Measurements from ENCODE around the gene USP20.
"Not testable (repeated sequence)": the region's sequence is repeated elsewhere in the genome, so short reads cannot be mapped to it uniquely, and the experiment has no call there.

The USP20 gene

DNA sequence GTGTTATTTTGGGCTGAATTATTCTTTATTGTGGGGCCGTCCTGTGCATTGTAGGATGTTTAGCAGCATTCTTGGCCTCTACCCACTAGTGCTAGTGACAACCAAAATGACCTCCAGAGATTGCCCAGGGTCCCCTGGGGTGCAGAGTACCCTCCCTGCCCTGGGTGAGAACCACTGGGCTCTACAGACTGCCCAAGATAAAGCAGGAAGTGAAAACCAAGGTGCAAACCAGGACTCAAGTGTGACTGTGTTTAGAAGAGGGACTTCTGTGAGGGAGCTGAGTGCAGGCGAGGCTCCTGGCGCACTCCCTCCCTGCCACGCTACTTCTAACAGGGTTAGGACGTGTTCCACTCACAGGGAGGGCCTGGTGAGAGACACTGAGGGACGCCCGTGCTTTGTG, 41.6 kb downstream of the USP20 start:
- no peak for DNase-seq

DNA sequence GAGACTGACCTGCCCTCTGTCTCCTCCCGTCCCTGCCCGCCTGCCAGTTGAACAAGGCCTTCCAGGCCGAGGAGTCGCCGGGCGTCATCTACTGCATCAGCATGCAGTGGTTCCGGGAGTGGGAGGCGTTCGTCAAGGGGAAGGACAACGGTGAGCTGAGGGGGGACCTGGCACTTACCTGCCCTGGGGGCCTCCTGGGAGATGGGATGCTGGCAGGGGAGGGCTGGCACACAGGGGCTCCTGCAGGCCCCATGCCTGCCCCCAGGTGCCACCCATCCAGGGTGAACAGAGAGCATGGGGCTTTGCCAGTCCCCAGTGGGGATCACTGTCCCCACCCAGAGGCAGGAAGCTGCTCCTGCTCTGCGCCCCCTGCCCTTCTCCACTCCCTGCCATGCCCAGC, 43.0 kb downstream of the USP20 start:
- no peak for DNase-seq

DNA sequence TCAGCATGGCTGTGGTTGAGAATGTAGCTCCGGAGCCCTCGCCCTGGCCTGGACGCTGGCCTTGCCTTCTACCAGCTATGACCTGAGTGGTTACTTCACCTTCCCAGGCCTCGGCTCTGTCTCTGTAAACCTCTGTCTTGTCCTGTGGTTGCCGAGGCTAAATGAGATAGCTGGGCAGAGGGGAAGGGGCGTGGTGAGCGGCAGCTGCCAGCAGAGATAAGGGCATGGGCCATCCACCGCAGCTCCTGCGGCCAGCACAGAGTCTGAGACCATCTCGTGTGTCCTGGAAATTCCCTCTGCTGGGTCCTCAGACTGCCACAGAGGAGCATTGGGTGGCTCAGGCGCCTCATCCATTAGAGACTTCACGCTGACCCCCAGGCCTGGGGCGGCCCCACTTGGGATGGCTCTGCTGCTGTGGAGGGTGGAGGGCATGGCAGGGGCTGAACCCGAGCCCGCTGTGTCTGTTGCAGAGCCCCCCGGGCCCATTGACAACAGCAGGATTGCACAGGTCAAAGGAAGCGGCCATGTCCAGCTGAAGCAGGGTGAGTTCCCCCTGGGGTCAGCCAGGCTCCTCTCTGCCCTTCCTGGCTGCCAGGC, 43.9 kb downstream of the USP20 start:
- no peak for DNase-seq

DNA sequence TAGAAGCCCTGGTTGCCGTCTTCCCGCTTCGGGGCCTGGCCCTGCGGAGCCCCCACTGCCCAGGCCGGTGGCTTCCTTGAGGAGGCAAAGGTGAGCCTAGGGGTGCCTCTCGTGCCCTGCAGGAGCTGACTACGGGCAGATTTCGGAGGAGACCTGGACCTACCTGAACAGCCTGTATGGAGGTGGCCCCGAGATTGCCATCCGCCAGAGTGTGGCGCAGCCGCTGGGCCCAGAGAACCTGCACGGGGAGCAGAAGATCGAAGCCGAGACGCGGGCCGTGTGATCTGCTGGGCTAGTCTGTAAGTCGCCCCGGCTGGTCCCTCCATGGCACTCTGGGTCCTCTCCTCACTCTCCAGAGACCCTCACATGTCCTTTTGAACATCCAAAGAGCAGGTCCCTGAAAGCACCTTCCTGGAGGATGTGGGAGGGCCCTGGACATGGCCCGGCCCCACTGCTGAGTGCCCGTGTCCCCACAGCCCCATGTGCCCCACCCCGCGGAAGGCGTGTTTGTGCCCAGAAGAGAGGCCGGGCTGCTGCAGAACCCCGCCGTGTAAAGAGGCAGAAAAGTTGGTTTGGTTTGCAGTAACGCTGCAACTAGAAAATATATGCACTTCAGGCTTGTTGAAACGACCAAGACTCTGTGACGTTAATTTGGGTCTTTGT, 44.9 kb downstream of the USP20 start:
- no peak for DNase-seq

DNA sequence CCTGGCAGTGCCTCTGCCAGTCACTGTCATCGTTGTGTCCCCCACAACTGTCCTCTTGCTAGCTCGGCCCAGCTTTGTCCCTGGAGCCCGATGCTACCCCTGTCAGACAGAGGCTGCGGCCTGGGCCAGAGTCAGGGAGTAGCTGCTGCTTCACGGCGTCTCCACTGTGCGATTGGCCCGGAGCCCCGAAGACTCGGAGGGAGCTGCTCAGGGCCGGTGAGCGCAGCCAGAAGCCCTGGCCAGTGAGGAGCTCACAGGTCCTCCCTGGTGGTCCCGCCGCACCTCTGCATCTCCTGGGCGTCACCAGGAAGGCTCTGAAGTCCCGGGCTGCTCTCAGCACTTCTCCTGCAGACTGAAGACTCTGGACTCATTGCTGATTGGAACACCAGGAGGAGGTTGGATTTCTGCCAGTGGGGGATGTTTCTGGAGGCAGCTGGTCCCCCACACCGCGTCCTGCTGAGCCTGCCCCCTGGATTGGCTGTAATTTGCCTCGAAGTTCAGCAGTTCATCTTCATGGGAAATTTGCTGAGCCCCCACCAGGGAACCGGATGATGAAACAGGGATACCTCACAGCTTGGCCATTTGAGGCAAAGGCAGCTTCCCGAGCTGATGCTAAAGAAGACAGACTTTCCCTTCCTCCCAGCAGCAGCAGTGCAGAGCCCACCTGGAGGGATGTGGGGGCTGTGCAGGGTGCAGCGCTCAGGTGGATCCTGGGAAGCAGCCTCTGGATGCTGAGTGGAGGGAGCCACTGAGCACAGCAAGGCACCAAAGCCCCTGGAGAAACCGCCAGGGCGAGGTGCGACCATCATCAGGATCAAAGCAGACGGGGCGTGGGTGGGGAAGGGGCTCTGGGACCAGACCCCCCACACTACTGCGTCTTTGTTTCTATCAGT, 45.6 kb downstream of the USP20 start:
- no peak for DNase-seq

DNA sequence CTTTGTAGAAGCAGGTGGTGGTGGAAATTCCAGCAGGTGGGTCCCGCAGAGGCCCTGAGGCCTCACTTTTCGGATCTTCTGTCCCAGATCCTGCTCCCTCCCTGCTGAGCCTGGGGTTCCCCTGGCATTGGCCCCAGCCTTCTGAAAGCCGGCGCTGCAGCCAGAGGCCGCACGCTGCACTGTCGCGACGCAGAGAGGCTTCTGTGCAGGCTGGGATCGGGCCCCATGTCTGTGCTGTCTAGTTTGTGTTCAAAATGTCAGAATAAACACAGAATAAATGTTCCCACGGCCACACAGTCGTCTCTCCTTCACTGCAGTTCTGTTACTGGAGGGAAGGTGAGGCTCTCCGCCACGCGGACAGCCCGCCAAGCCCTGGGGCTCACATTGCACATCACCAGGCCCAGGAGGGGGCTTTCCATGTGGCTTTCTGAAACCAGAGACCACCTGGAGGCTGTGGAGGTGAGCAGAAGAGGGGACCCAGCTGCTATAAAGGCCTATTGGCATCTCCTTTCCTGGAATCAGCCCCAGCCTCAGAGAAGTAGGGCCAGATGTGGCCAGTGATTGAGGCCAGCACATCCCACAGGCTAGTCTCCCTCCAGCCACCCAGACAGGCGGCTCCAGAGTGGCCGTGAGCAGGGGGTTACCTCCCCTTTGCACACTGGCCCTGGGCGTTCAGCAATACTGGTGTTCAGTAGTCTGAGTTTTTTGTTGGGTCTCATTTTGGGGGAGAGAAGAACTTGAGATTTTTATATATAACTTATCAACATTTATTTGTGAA, 46.5 kb downstream of the USP20 start:
- DNase-seq: no peak

DNA sequence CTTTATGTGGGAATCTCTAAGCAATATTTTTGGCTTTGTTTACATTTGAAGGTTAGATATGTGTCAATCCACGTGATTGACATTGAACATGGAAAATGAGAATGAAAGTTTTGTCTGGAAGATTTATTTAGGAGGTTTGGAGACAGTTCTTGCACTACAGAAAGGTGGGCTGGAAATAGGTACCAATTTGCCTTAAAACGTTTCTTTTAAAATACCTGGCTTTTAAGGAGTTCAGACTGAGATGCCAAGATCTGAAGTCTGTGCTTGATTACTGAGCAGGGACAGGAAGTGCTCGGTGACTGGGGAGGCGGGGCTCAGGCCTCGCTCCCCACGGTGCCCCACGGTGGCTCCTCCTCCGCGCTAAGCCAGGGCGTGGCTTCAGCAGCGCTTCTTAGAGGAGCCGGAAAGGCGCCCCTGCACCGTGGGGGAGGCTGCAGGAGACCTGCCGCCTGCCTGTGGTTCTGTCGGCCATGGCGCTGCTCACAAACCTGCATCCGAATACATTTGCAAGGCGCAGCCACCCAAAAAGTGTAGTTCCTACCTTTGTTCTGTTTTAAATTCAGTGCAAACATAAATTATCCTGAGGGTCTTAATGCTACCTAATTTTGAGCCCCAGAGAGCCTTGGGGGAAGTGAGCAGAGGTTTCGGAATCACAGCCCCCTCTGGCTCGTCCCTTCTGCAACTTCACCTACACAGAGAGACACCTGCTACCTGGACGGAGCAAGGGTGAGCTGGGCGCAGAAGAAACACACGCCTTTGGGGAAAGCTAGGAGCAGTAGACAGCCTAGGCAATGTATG, 49.2 kb downstream of the USP20 start:
- DNase-seq: peak; percentile 82 to 87

DNA sequence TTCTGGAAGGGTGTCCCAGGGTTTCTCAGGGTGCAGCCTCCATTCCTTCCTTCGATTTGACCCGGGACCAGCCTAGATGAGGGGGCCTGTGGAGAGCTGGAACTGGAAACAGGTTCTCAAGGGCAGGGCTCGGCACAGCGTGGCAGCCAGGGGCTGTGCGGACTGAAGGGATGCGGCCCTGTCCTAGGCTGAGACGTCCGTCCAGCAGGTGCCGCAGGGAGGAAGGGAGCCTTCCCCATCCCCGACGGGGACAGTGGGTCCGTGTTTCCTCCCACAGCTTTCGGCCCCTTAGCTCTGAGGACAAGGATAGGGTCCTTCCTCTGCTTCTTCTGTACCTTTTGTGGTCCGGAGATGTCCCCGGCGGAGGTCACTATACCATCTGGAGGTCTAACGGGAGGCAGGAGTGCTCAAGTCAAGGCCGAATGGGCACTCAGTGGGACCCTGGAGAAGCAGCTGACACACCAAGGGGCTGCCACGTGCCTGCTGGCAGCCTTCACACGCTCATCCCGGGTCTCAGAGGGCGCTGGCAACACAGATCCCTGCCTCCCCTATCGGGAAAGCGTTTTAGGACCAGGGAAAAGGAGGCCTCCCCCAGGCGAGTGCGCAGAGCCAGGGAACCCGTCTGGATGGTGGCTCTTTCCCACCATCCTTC, 49.9 kb downstream of the USP20 start:
- DNase-seq: no peak

DNA sequence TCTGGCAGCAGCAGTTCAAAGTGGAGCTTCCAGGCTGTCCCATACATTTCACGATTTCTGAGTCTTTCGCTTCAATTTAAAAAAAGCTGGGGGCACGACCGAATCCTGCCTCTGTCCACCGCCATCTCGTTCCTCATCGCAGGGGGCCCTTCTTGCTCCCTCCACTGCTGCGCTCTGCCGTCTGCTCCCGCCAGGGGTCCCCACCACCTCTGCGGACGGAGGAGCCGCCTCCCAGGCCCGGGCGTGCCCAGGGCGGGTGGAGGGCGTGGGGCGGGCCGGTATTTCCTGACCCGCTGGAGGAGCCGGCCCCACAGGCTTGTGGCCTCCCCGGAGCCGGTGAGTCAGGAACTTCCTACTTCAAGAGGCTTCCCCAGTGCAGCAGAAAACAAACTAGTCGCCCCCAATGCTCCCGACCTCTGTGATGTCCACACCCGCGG, 50.4 kb downstream of the USP20 start:
- peak; percentile 54 to 67 for DNase-seq

DNA sequence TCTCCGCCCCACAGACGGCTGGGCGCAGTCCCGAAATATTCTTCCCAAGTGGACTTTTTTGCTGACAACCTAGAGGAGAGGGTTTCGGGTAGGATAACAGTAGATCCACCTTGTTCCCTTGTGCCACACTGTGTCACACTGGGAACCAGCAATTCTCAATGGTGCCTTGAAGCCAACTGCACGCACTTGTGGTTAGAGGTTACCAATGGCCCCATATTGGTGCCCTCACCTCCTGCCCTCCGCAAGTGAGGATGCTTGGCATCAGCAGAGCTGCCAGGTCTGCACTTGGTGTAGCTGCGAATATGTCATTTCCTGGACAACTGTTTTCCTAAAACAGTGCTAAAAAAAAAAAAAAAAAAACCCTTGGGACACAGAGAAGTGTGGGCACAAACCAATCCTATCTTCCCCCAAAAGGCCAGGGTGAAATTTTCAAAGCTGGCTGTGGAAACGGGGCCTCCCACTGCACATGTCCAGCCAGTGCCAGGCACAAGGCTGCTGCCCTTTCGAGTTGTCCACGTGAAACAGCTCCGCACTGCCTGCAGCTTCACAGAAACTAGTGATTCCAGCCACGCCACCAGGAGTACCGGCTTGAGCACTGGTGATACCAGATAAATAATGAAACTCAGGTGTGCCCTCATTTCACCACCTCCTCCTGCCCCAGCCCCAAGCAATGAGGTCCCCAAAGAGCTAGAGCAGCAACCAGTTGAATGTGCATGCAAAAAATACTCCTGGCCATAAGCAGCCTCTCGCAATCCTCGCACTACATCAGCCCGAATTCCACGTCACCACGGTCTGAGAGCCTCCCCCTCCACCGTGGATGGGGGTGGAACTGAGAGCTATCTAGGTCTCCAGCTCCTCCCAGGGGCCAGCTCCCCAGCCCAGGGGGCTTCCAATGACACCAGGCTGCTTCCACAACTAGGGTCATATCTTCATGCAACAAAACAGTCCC, 51.2 kb downstream of the USP20 start:
- no peak for DNase-seq

DNA sequence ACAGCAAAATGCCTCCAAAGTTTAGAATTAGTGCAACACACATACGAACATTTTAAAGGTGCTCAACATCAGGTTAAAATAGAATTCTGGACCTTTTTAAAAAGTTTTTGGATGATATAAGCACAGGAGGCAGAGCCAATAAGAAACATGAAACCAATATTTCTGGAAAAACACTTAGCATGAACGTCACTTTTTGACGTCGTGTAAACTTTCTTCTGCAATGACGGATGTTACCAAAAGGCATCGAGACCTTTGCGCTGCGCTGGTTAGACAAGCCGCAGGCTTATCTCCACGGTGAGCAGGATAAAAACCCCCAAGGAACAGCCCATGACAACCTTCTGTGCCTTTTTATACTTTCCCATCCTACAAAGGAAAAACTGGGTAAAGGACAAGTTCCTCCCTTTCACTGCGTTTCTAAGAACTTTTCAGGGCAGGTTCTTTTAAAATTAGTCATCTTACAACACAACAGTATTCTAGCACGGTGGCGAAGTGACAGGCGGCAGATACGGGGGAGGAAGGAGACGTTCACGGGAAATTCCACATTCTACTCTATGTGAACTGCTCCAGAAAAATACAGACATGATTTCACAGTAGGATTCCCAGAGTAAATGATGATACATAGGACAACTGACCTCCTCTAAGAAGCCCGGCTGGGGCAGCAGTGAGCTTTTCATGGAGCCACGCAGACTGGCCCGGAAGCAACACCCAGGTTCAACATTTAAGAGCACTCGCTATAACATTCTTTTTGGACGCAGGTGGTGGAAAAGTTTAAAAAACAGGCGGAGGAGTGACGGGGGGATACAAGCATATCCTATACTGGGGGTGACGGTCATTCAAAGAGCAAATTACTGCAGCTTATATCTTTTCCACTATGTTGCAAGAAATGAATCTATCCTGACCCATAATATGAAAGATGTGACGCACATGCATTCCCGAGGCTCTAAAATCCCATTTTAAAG, 52.4 kb downstream of the USP20 start:
- DNase-seq: no peak

DNA sequence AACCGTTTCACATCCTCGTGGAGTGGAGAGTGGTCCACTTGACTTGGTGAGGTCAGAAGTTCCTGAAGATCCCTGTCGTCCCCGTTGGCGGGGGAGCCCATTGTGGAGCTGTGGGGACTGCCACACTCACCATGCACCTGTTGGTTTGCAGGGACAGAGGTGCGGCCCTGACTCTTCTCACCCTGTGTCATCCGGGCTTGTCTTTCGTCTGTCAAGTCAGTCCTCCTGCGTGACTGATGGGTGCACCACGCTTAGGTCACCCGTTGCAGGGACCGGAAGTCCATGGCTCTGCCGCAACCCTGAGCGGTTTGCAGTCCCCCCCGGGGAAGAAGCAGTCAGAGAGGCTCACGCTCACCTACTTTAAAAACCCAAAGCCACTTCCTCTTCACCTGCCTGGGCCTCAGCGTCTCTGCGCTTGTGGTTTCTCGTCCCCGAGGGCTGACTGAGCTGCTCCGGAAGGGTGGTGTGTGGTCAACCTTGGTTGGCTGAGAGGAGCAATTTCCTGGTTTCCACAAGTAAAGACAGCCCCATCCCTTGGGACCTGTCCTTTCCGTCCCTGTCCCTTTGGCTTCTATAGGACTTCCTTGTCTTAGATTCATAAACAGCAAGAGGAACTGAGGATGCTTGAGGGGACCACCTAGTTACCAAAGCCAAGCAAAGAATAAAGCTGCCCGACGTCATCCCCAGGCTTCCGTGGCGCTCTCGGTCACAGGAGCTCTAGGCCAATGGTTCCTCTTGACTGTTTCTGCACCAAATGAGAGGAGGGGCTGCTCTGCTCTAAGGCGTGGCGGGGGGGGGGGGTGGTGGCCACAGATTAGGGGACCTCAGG, 53.2 kb downstream of the USP20 start:
- no peak for DNase-seq

DNA sequence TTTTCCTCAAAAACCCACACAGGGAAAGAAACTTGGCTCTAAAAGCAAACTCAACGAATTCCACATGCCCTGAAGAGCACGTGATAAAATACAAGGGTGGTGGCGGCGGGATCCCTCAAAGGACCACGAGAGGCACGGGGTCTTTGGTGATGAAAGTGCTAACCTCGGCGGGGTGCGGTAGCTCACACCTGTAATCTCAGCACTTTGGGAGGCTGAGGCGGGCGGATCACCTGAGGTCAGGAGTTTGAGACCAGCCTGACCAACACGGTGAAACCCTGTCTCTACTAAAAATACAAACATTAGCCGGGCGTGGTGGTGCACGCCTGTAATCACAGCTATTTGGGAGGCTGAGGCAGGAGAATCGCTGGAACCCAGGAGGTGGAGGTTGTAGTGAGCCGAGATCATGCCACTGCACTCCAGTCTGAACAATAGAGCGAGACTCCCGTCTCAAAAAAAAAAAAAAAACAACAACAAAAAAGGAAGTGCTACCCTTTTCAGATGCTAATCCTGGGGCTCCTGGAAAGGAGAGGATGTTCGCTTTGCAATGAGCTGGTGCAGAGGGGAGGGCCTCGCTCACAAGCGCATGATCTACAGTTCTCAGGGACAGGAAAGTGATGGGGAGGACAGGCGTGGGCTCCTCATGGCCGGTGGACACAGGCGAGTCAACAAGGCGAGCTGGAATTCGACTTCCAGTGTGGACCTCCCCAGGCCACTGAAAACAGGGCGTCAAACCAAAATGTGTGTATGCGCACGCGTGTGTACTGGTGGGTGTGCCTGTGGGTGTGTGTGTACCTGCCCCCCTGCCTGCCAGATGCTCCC, 54.1 kb downstream of the USP20 start:
- DNase-seq: no peak

DNA sequence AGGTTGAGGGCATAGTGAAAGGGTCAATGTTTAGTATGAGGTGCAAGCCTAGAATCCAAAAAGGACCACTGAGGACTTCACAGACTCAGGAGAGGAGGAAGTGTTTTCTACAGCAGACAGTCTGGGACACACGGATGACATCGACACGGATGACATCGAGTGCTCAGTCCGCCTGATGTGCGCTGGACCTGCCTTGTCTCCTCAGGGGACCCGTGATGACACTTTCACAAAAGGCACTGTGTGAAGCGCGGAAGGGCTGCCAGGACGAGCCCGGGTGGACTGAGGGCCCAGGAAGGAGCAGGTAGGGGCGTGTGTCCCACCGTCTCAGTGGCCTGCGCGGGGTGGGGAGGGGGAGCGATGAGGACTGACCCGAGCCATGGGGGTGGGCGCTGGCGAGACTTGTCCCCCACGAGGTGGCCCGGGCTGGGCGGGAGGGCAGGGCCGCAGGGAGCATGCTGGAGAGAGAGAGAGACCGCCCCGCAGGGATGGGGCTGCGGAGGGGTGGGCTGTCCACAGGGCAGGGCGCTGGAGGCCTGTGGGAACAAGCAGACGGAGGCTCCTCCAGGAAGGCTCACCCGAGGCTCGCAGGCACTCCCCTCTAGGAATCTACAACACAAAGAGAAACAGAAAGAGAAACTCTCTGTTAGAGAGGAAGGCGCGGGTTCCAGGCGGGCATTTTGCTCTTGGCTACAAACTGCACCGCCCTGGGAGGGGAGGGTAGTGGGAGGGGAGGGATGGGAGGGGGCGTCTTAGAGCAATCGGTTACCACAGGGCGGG, 54.9 kb downstream of the USP20 start:
- DNase-seq: no peak

DNA sequence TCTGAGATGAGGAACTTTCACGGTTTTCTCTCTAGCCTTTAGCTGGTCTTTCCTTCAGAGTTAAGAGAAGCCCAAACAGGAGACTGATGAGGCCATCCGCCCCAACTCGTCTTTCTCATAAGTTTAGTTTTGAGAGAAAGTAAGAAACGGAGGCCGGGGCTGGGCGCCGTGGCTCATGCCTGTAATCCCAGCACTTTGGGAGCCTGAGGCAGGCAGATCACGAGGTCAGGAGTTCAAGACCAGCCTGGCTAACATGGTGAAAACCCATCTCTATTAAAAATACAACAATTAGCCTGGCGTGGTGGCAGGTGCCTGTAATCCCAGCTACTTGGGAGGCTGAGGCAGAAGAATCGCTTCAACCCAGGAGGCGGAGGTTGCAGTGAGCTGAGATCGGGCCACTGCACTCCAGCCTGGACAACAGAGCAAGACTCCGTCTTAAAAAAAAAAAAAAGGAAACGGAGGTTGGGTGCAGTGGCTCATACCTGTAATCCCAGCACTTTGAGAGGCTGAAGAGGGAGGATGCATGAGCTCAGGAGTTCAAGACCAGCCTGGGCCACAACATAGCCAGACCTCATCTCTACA, 55.6 kb downstream of the USP20 start:
- not testable (repeated sequence) for DNase-seq

DNA sequence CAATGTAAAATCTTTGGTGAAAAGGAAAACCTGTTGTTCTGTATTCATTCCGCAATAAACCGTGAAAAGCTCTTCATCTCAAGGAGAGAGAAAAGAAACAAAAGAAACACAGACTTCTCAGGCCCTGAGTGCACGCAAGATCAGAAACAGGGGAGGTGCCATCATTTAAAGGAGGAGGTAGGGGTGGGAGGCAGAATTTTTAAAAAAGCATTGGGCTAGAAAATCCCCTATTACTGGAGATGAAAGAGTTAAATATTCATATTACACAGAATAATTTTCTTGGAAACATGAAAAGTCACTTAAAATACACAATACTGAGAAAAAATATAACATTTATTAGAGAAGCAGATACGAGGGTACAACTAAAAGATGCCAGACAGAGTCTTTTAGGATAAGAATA, 56.3 kb downstream of the USP20 start:
- DNase-seq: no peak

Measured in NCI-H2081 (cell line).